DMS53 treated with DMSO at 0.1 percent for 48 hours (cell line): Measurements from ENCODE around the gene NCKAP5.

Source experiments
- DNase-seq: peaks from one replicate; lab custom pipeline; 2025; ENCODE audit not compliant: unreplicated experiment; lab: John Stamatoyannopoulos, UW

Gene NCKAP5

DNA sequence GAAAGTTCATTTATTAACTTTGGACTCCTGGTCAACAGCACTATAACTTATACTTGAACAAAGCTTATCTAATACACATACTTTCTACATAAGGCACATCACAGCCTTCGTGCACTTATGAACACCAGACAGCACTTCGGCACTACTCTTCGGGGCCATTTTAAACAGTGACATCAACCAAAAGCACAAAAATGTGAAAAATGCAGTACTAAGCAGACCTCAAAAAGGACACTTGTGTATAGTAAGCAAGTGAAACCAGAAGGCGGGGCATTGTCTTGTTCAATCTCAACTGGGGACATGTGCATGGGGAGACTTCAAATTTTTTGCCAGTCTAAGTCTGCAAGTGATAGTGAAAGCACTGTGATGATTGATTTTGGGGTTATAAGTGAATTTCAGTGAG lies 163.0 kb downstream of the NCKAP5 start:
- no peak for DNase-seq

- DNase-seq, result no peak
Measured at GRCh38 chr2:133400411-133400810, 167.9 kb downstream of the NCKAP5 start.

DNA sequence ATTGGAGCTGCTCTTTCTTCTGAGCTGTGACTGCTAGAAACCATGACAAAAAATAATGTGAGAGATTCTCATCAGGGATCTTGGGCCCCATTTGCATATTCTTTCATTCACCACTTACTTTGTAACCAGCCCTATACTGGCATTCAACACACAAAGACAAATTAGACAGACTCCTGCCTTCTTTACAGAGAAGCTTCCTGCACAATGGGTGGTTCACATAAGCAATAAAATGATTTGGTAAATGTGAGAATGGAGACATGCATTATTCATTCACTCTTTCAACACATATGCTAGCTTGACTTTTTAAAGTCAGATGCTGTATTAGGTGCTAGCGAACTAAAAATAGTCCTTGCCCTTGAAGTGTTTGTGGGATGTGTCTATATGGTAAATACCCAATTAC lies 174.4 kb downstream of the NCKAP5 start:
- no peak for DNase-seq

DNA sequence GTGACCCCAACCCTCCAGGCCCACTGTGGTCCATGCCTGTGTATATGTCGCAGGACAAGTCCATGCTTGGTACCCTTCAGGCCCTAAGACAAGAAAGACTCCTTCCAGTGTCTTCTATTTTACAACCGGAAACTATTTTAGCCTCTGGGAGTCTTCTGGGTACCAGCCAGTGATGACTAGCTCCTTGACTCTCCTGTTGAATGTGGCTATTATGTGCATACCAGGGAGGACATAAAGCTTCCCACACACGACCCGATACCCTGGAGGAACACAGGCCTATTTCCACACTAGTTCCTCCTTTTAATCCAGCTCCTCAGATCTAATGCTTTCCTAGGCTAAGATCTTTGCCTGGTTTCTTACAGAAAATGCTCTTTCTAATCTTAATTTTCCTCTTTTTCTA lies 178.1 kb downstream of the NCKAP5 start:
- no peak for DNase-seq

DNA sequence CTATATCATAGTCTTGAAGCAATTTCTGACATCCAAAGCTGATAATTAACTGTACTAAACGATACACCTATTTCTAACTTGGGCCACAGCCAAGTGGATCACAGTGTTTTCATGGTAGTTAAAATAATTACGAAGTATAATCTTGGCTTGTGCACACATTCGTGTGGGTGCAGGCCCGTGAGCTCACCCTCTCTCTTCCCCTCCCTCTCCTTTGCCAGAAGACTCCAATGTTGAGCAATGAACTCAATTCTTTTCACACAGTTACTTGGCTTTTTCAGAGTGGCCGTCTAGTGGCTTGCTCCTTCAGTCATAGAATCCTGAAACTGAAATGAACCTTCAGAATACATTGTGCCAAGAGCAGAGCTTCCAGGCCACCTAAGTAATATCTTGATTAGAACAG lies 178.7 kb downstream of the NCKAP5 start:
- no peak for DNase-seq

DNA sequence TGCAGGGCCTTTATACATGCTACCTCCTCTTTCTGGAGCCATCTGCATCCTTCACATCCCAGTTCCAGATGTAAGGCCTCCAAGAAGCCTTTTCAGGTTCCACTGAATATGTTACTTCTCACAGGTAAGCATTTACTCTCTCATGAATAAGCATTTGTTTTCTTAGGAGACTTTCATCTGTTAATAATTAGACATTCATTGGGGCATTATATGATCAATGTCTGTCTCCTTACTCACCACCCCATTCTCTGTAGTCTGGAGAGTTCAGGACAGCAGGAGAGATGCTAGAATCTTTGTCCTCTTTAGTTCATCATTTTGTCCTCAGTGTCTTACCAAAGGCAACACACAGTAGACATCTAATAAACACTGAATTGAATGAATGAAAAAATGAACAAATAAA lies 185.7 kb downstream of the NCKAP5 start:
- DNase-seq, result no peak

GRCh38 chr2:133380991-133381390 lies 187.3 kb downstream of the NCKAP5 start:
- no peak for DNase-seq

GRCh38 chr2:133378928-133379549 lies 189.2 kb downstream of the NCKAP5 start:
- DNase-seq, result no peak

DNA sequence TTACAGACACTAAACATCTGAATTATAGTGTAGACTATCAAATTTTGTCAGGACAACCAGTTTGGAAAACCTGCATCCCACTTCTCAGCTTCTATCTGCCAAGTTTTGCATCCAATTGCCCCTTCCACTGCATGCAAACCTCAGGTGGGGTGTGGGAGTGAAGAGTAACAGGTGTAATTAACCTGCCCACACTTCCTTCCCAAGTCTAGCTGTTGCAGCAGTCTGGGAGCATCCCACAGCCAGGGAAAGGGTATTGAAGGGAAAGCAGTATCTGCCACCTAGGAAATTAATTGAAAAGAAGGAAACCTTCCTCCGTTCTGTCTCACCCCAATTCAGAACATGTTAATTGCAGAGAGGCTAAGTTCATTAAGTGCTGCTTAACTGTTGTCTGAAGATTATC lies 189.9 kb downstream of the NCKAP5 start:
- no peak for DNase-seq

DNA sequence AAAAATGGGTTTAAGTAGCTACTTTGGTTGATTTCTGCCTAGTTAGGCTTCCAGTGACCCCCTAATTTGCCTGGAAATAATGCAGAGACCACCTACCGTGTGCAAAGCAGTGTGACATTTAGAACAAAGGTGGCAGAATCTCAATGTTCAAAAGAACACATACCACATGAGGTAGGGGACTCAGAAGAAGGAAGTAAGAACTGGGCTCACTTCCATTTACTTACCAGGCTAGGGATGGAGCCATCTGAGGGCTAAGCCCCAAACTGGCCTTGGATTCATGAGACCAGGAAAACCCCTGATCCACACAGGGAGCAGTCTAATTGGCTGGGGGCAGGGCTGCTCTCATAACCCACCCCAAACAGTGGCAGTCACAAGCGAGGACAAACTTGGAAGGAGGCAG lies 190.7 kb downstream of the NCKAP5 start:
- DNase-seq, result no peak

DNA sequence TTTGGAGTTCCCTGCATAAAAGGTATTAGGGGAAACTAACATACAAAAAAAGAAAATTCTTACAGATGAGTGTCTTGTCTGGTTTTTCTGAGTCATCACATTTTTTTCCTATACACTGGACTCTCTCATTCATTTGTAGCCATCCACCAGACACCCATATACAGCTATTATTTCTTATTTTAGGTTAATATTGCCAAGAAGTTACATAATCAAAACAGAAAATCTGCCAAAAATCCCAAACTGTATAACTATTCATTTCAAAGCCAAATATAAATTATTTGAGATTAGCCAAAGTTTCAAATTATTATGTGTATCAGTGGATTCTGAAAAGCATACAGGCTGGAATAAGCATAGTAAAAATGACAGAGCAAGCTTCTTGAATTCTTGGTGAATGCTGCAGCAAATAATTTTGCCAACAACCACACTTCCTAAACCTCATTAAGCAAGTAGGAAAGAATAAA lies 191.2 kb downstream of the NCKAP5 start:
- no peak for DNase-seq

- DNase-seq, result no peak
Measured at GRCh38 chr2:133374781-133375180, 193.5 kb downstream of the NCKAP5 start.

DNA sequence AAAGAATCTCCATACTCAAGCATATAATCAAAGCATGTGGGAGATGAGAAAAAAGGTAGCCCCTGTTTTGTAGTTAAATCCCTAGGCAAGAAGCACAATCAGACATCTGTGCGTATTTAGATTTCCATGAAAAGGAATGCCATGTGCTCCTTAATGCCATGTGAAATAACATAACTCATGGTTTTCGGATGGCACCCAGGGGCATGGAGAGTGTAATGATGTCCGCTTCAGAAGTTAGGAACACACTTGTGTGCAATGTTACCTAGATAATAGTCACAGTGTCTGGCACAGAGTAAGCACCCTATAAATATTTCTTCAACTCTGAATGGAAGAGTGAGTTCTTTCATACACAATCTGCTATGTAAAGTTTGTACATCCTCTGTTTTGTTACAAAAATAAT lies 197.0 kb downstream of the NCKAP5 start:
- DNase-seq, result no peak

- no peak for DNase-seq
Measured at GRCh38 chr2:133369901-133370658, 198.2 kb downstream of the NCKAP5 start.

GRCh38 chr2:133365117-133365516 lies 203.1 kb downstream of the NCKAP5 start:
- no peak for DNase-seq

- no peak for DNase-seq
Measured at GRCh38 chr2:133364636-133365035, 203.6 kb downstream of the NCKAP5 start.

GRCh38 chr2:133363884-133364283 lies 204.4 kb downstream of the NCKAP5 start:
- DNase-seq, result no peak

- no peak for DNase-seq
Measured at GRCh38 chr2:133362061-133362476, 206.2 kb downstream of the NCKAP5 start.

GRCh38 chr2:133360882-133361281 lies 207.4 kb downstream of the NCKAP5 start:
- no peak for DNase-seq

DNA sequence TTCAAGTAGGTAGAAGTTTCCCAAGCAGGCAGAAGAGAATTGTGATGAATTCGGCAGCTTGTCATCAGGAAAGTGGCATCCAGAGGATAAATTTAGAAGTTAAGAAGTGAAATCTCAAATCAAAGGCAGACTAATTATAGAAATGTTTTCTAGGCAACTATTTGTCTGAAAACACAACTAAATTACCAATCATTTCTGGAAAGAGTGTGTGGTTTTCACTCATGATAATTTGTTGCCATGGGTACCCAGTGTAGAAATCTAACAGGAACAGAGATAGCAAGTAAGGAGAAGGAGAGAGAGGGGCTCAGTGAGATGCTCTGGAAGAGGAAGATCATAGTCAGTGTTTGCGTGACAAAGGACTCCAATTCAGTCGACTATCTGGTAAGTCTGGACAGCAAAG lies 208.1 kb downstream of the NCKAP5 start:
- DNase-seq, result no peak

- DNase-seq, result no peak
Measured at GRCh38 chr2:133352719-133353118, 215.5 kb downstream of the NCKAP5 start.

DNA sequence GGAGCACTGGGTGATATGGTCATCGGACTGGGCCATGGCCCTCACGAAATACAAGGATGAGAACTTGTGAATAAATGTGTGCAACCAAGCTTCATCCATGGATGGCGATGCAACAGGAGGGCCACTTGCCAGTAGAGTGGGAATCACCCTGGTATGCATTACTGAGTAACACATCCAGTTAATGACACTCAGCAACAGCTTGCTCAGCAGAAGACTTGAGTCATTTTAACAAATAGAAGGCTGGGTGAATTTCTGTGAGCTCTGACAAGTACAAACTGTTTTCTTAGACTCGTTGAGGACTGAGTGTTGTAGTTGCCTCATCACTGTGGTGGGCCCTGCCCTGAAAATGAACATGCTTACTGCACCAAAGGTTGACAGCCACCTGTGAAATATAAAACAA lies 221.6 kb downstream of the NCKAP5 start:
- no peak for DNase-seq

- no peak for DNase-seq
Measured at GRCh38 chr2:133345638-133346037, 222.6 kb downstream of the NCKAP5 start.
